ENCODE results near the gene HIPK2. TPM values are rescaled to one million over a fixed set of nuclear protein-coding genes. Genes with fewer than 3 reads are reported as not detected.
"Not testable (repeated sequence)": the region's sequence is repeated elsewhere in the genome, so short reads cannot be mapped to it uniquely, and the experiment has no call there.

The HIPK2 gene
- total RNA-seq, 1 experiment from 2014 or later = 18.3 TPM

GRCh38 chr7:139674341-139674740 is 103.5 kb downstream of the HIPK2 start:
- DNase-seq (ENCODE audit: low read depth) = no peak

GRCh38 chr7:139673762-139674161 is 104.0 kb downstream of the HIPK2 start:
- no peak for DNase-seq (ENCODE audit: low read depth)

GRCh38 chr7:139673230-139673629 is 104.6 kb downstream of the HIPK2 start:
- no peak for DNase-seq (ENCODE audit: low read depth)

- no peak for DNase-seq (ENCODE audit: low read depth)
Observed at GRCh38 chr7:139671967-139672366, 105.8 kb downstream of the HIPK2 start.

GRCh38 chr7:139670662-139671061 is 107.1 kb downstream of the HIPK2 start:
- not testable (repeated sequence) for DNase-seq (ENCODE audit: low read depth)

GRCh38 chr7:139669106-139670061 is 108.4 kb downstream of the HIPK2 start:
- no peak for DNase-seq (ENCODE audit: low read depth)

GRCh38 chr7:139667377-139667776 is 110.4 kb downstream of the HIPK2 start:
- DNase-seq (ENCODE audit: low read depth) = peak; percentile 34

- DNase-seq (ENCODE audit: low read depth) = no peak
Observed at GRCh38 chr7:139666501-139666900, 111.3 kb downstream of the HIPK2 start.

- DNase-seq (ENCODE audit: low read depth) = no peak
Observed at GRCh38 chr7:139664434-139664833, 113.4 kb downstream of the HIPK2 start.

GRCh38 chr7:139663608-139664177 is 114.1 kb downstream of the HIPK2 start:
- no peak for DNase-seq (ENCODE audit: low read depth)

- no peak for DNase-seq (ENCODE audit: low read depth)
Observed at GRCh38 chr7:139661903-139662302, 115.9 kb downstream of the HIPK2 start.

- DNase-seq (ENCODE audit: low read depth) = no peak
Observed at GRCh38 chr7:139661043-139661440, 116.8 kb downstream of the HIPK2 start.

- no peak for DNase-seq (ENCODE audit: low read depth)
Observed at GRCh38 chr7:139660317-139661042, 117.3 kb downstream of the HIPK2 start.

- no peak for DNase-seq (ENCODE audit: low read depth)
Observed at GRCh38 chr7:139659922-139660316, 117.9 kb downstream of the HIPK2 start.

GRCh38 chr7:139658908-139659675 is 118.7 kb downstream of the HIPK2 start:
- DNase-seq (ENCODE audit: low read depth) = no peak

GRCh38 chr7:139658296-139658695 is 119.5 kb downstream of the HIPK2 start:
- no peak for DNase-seq (ENCODE audit: low read depth)

GRCh38 chr7:139657725-139658124 is 120.1 kb downstream of the HIPK2 start:
- no peak for DNase-seq (ENCODE audit: low read depth)

- no peak for DNase-seq (ENCODE audit: low read depth)
Observed at GRCh38 chr7:139656387-139656786, 121.4 kb downstream of the HIPK2 start.

- no peak for DNase-seq (ENCODE audit: low read depth)
Observed at GRCh38 chr7:139655305-139655704, 122.5 kb downstream of the HIPK2 start.

GRCh38 chr7:139654276-139655181 is 123.3 kb downstream of the HIPK2 start:
- no peak for DNase-seq (ENCODE audit: low read depth)

GRCh38 chr7:139651914-139652313 is 125.9 kb downstream of the HIPK2 start:
- DNase-seq (ENCODE audit: low read depth) = no peak

Data from M059J (cell line).